HG03354 (cell line): Measurements from ENCODE around the gene KCNMA1.

Experiments
- ATAC-seq: cut with Tn5 transposase; IDR thresholded peaks from one replicate; pipeline ENCODE4 v1.9.1; 2021; ENCODE audit warnings: mild to moderate bottlenecking; ENCODE audit not compliant: unreplicated experiment, poor library complexity, severe bottlenecking

The KCNMA1 gene

GRCh38 chr10:77611670-77612069 lies 25.9 kb downstream of the KCNMA1 start:
- ATAC-seq = no peak

- ATAC-seq = no peak
These were observed 26.4 kb downstream of the KCNMA1 start for GRCh38 chr10:77611221-77611620.

GRCh38 chr10:77609781-77610272 lies 27.8 kb downstream of the KCNMA1 start:
- no peak for ATAC-seq

GRCh38 chr10:77608281-77608680 lies 29.3 kb downstream of the KCNMA1 start:
- ATAC-seq = no peak

- ATAC-seq = no peak
These were observed 30.9 kb downstream of the KCNMA1 start for GRCh38 chr10:77606751-77607150.

GRCh38 chr10:77605466-77605865 lies 32.1 kb downstream of the KCNMA1 start:
- ATAC-seq = no peak

GRCh38 chr10:77604941-77605351 lies 32.7 kb downstream of the KCNMA1 start:
- no peak for ATAC-seq

GRCh38 chr10:77604063-77604462 lies 33.5 kb downstream of the KCNMA1 start:
- peak; percentile 21 for ATAC-seq

GRCh38 chr10:77603534-77603927 lies 34.1 kb downstream of the KCNMA1 start:
- peak; percentile 59 for ATAC-seq

GRCh38 chr10:77602913-77603533 lies 34.6 kb downstream of the KCNMA1 start:
- no peak for ATAC-seq

GRCh38 chr10:77602231-77602912 lies 35.2 kb downstream of the KCNMA1 start:
- ATAC-seq = no peak

- ATAC-seq = no peak
These were observed 36.1 kb downstream of the KCNMA1 start for GRCh38 chr10:77601488-77601887.

- ATAC-seq = no peak
These were observed 37.0 kb downstream of the KCNMA1 start for GRCh38 chr10:77600640-77601039.

- no peak for ATAC-seq
These were observed 38.0 kb downstream of the KCNMA1 start for GRCh38 chr10:77599651-77600050.

- no peak for ATAC-seq
These were observed 39.0 kb downstream of the KCNMA1 start for GRCh38 chr10:77598606-77599005.

GRCh38 chr10:77597560-77597959 lies 40.0 kb downstream of the KCNMA1 start:
- no peak for ATAC-seq

GRCh38 chr10:77594471-77594783 lies 43.2 kb downstream of the KCNMA1 start:
- ATAC-seq = no peak

GRCh38 chr10:77593771-77594470 lies 43.7 kb downstream of the KCNMA1 start:
- ATAC-seq = no peak

GRCh38 chr10:77592946-77593636 lies 44.5 kb downstream of the KCNMA1 start:
- no peak for ATAC-seq

GRCh38 chr10:77592510-77592909 lies 45.1 kb downstream of the KCNMA1 start:
- ATAC-seq = no peak
